ENCODE data around the gene TXNRD3. TPM values are rescaled to one million over a fixed set of nuclear protein-coding genes. Genes with fewer than 3 reads are reported as not detected.

TXNRD3 gene
- total and polyA plus RNA-seq, 4 donors = 7.0 to 11.0 (median 7.7) TPM

- Histone ChIP-seq H3K9me3 (ENCODE audit: control insufficient read depth in 4 of 4, low read length in 3 of 4) (peaks cover 0 to 5% (median 3%) of the 10 kb centered on the region in 4 donors), H3K4me3 (ENCODE audit: low read depth in 1 of 3, low read length in 3 of 3) (no peak overlapping the region), H3K27ac (ENCODE audit: low read depth in 1 of 2, low read length in 2 of 2) (no peak overlapping the region), H3K36me3 (ENCODE audit: control insufficient read depth in 4 of 4, insufficient read depth in 3 of 4, low read depth in 1 of 4, low read length in 3 of 4) (no peaks in the 10 kb centered on the region), H3K27me3 (ENCODE audit: control insufficient read depth in 4 of 4, insufficient read depth in 4 of 4, low read length in 3 of 4) (no peaks in the 10 kb centered on the region), H3K9ac (ENCODE audit: low read depth in 1 of 2, low read length in 2 of 2) (no peak overlapping the region), H3K4me1 (ENCODE audit: control insufficient read depth in 4 of 4, insufficient read depth in 4 of 4, low read length in 3 of 4) (peaks cover 0 to 15% (median 8%) of the 10 kb centered on the region in 4 donors)
- TF ChIP-seq TAF1 (conservative IDR thresholded peaks at IDR 0.05) (no peak), NR2F2 (IDR thresholded peaks at IDR 0.05) (no peak), REST (IDR thresholded peaks at IDR 0.05) (no peak), ATF3 (IDR thresholded peaks at IDR 0.05) (no peak), FOXA1 (IDR thresholded peaks at IDR 0.05) (no peak), HNF4A (conservative IDR thresholded peaks at IDR 0.05) (no peak), SP1 (IDR thresholded peaks at IDR 0.05) (no peak), CTCF (IDR thresholded peaks at IDR 0.05; ENCODE audit: low read depth, low read length, missing input control) (no peak), EGR1 (IDR thresholded peaks at IDR 0.05; ENCODE audit: low read depth in 2 of 2) (no peak), FOXA2 (IDR thresholded peaks at IDR 0.05) (no peak), GABPA (IDR thresholded peaks at IDR 0.05 in 1 of 2, conservative IDR thresholded peaks at IDR 0.05 in 1 of 2) (no peak), MAX (IDR thresholded peaks at IDR 0.05) (no peak), RXRA (IDR thresholded peaks at IDR 0.05) (no peak), YY1 (IDR thresholded peaks at IDR 0.05) (no peak), JUND (IDR thresholded peaks at IDR 0.05) (no peak)
- no peak for DNase-seq (ENCODE audit: low spot score)
- 86% methylated on average over 2 of the region's 2 CpGs for WGBS
Observed at GRCh38 chr3:126657901-126658300, 3.0 kb upstream of the TXNRD3 start.

- Histone ChIP-seq H3K9me3 (ENCODE audit: control insufficient read depth in 4 of 4, low read length in 3 of 4) (peaks cover 0 to 5% (median 3%) of the 10 kb centered on the region in 4 donors), H3K9ac (ENCODE audit: low read depth in 1 of 2, low read length in 2 of 2) (no peak overlapping the region), H3K27ac (ENCODE audit: low read depth in 1 of 2, low read length in 2 of 2) (no peak overlapping the region), H3K4me3 (ENCODE audit: low read depth in 1 of 3, low read length in 3 of 3) (no peak overlapping the region), H3K4me1 (ENCODE audit: control insufficient read depth in 4 of 4, insufficient read depth in 4 of 4, low read length in 3 of 4) (peaks cover 0 to 15% (median 8%) of the 10 kb centered on the region in 4 donors), H3K27me3 (ENCODE audit: control insufficient read depth in 4 of 4, insufficient read depth in 4 of 4, low read length in 3 of 4) (no peaks in the 10 kb centered on the region), H3K36me3 (ENCODE audit: control insufficient read depth in 4 of 4, insufficient read depth in 3 of 4, low read depth in 1 of 4, low read length in 3 of 4) (no peaks in the 10 kb centered on the region)
- WGBS = 82% methylated on average over 8 of the region's 8 CpGs
- TF ChIP-seq CTCF (IDR thresholded peaks at IDR 0.05; ENCODE audit: low read depth, low read length, missing input control) (no peak), ATF3 (IDR thresholded peaks at IDR 0.05) (no peak), SP1 (IDR thresholded peaks at IDR 0.05) (no peak), NR2F2 (IDR thresholded peaks at IDR 0.05) (no peak), JUND (IDR thresholded peaks at IDR 0.05) (no peak), TAF1 (conservative IDR thresholded peaks at IDR 0.05) (no peak), REST (IDR thresholded peaks at IDR 0.05) (no peak), FOXA2 (IDR thresholded peaks at IDR 0.05) (no peak)
- no peak for DNase-seq (ENCODE audit: low spot score)
Observed at GRCh38 chr3:126656371-126657134, 1.6 kb upstream of the TXNRD3 start.

Measured in liver (tissue), 9 donors.